Naive B cell (primary cell): ENCODE results near the gene KBTBD4. TPM values are rescaled to one million over a fixed set of nuclear protein-coding genes. Genes with fewer than 3 reads are reported as not detected.
"Not testable (repeated sequence)": the region's sequence is repeated elsewhere in the genome, so short reads cannot be mapped to it uniquely, and the experiment has no call there.

ENCODE experiments used
- ATAC-seq, 2 donors: fragments of 150-1000 bp; cut with Tn5 transposase; 2 replicates each; pipeline ENCODE4 v1.10.0; 2021; ENCODE audit warnings: low read depth in 2 of 2, mild to moderate bottlenecking in 2 of 2, moderate library complexity in 2 of 2
- DNase-seq: peaks from one replicate; pipeline ENCODE4 v3.0.0; 2022
- H3K27ac Mint-ChIP-seq, 6 donors: one replicate each; pipeline ENCODE4 v1.8.0; 2020 to 2022; ENCODE audit warnings: mild to moderate bottlenecking in 6 of 6, mixed read lengths in 6 of 6, moderate library complexity in 5 of 6, inconsistent platforms in 2 of 6
- H3K27me3 Mint-ChIP-seq, 3 donors: one replicate each; pipeline ENCODE4 v1.8.0; 2021 to 2022; ENCODE audit warnings: mixed read lengths in 3 of 3, mild to moderate bottlenecking in 1 of 3
- H3K36me3 Mint-ChIP-seq, 2 donors: one replicate each; pipeline ENCODE4 v1.8.0; 2020 to 2022; ENCODE audit warnings: mixed read lengths in 2 of 2, inconsistent platforms in 1 of 2, mild to moderate bottlenecking in 1 of 2
- H3K4me1 Mint-ChIP-seq, 3 donors: one replicate each; pipeline ENCODE4 v1.8.0; 2020 to 2022; ENCODE audit warnings: mixed read lengths in 3 of 3, inconsistent platforms in 1 of 3, mild to moderate bottlenecking in 1 of 3, moderate library complexity in 1 of 3
- H3K4me3 Mint-ChIP-seq, 8 donors: one replicate each; pipeline ENCODE4 v1.8.0; 2020 to 2022; ENCODE audit warnings: mild to moderate bottlenecking in 8 of 8, mixed read lengths in 8 of 8, moderate library complexity in 8 of 8, inconsistent platforms in 2 of 8
- H3K9me3 Mint-ChIP-seq, 7 donors: one replicate each; pipeline ENCODE4 v1.8.0; 2020 to 2022; ENCODE audit warnings: mixed read lengths in 7 of 7, mild to moderate bottlenecking in 5 of 7, inconsistent platforms in 2 of 7, moderate library complexity in 1 of 7
- polyA plus RNA-seq, 6 donors: library from polyadenylated mRNA; unstranded; fragments of 300-500 nt; fragmentation: Illumina TruSeq; gene quantifications; one replicate each; pipeline ENCODE4 v1.2.3, GENCODE V29; 2021; ENCODE audit warnings: low read depth in 6 of 6

KBTBD4 gene
- polyA plus RNA-seq, 6 donors from 2014 or later, result 32.5 to 71.8 (median 46.1) TPM

- H3K4me3 Mint-ChIP-seq, result peak overlapping the region; percentile 79 to 94 (median 82)
- no peak for ATAC-seq
- no peaks in the 10 kb centered on the region for H3K36me3 Mint-ChIP-seq
- no peaks in the 10 kb centered on the region for H3K27me3 Mint-ChIP-seq
- no peaks in the 10 kb centered on the region for H3K9me3 Mint-ChIP-seq
- H3K4me1 Mint-ChIP-seq, result peaks cover 9 to 18% (median 12%) of the 10 kb centered on the region in 3 donors
- H3K27ac Mint-ChIP-seq, result peak overlapping the region in 5 of 6 donors; percentile 47 to 91 (median 75)
- no peak for DNase-seq
These were observed 13.8 kb downstream of the KBTBD4 start for GRCh38 chr11:47564933-47565339.

GRCh38 chr11:47564366-47564765, 14.4 kb downstream of the KBTBD4 start:
- not testable (repeated sequence) for H3K9me3 Mint-ChIP-seq, DNase-seq, ATAC-seq, H3K27me3 Mint-ChIP-seq, H3K36me3 Mint-ChIP-seq
- peak overlapping the region in 3 of 6 donors; percentile 47 to 76 (median 50) for H3K27ac Mint-ChIP-seq
- H3K4me1 Mint-ChIP-seq, result peaks cover 9 to 18% (median 12%) of the 10 kb centered on the region in 3 donors
- H3K4me3 Mint-ChIP-seq, result peak overlapping the region; percentile 40 to 82 (median 62)

GRCh38 chr11:47562393-47562792, 16.4 kb downstream of the KBTBD4 start:
- DNase-seq, H3K9me3 Mint-ChIP-seq, H3K27me3 Mint-ChIP-seq, ATAC-seq, H3K36me3 Mint-ChIP-seq: not testable (repeated sequence)
- H3K4me1 Mint-ChIP-seq, result peaks cover 9 to 18% (median 12%) of the 10 kb centered on the region in 3 donors
- peak overlapping the region in 1 of 8 donors; percentile 27 for H3K4me3 Mint-ChIP-seq
- H3K27ac Mint-ChIP-seq, result peak overlapping the region in 1 of 6 donors; percentile 37

- Mint-ChIP-seq H3K9me3 (no peaks in the 10 kb centered on the region), H3K36me3 (no peaks in the 10 kb centered on the region), H3K27me3 (no peaks in the 10 kb centered on the region), H3K27ac (no peak overlapping the region), H3K4me1 (peaks cover 5 to 9% (median 6%) of the 10 kb centered on the region in 3 donors), H3K4me3 (peak overlapping the region in 1 of 8 donors; percentile 26)
- ATAC-seq (no peak), DNase-seq (no peak)
These were observed 18.3 kb downstream of the KBTBD4 start for GRCh38 chr11:47560426-47560825.

GRCh38 chr11:47558695-47559094, 20.1 kb downstream of the KBTBD4 start:
- ATAC-seq (no peak), DNase-seq (no peak)
- no peaks in the 10 kb centered on the region for H3K9me3 Mint-ChIP-seq
- H3K27me3 Mint-ChIP-seq, result no peaks in the 10 kb centered on the region
- no peaks in the 10 kb centered on the region for H3K36me3 Mint-ChIP-seq
- H3K4me1 Mint-ChIP-seq, result no peaks in the 10 kb centered on the region
- H3K4me3 Mint-ChIP-seq, result no peak overlapping the region
- no peak overlapping the region for H3K27ac Mint-ChIP-seq

GRCh38 chr11:47557004-47557403, 21.8 kb downstream of the KBTBD4 start:
- not testable (repeated sequence) for H3K9me3 Mint-ChIP-seq, H3K27me3 Mint-ChIP-seq, ATAC-seq, H3K36me3 Mint-ChIP-seq, H3K4me3 Mint-ChIP-seq, DNase-seq, H3K27ac Mint-ChIP-seq
- peaks cover 9 to 12% (median 9%) of the 10 kb centered on the region in 3 donors for H3K4me1 Mint-ChIP-seq

GRCh38 chr11:47553406-47553743, 25.4 kb downstream of the KBTBD4 start:
- Mint-ChIP-seq H3K27ac (peak overlapping the region; percentile 73 to 97 (median 89)), H3K4me1 (peaks cover 29 to 44% (median 39%) of the 10 kb centered on the region in 3 donors), H3K9me3 (no peaks in the 10 kb centered on the region), H3K27me3 (no peaks in the 10 kb centered on the region), H3K4me3 (peak overlapping the region; percentile 86 to 99 (median 94)), H3K36me3 (peaks cover 0 to 4% of the 10 kb centered on the region in 2 donors)
- peak; percentile 14 to 15 for ATAC-seq
- no peak for DNase-seq

GRCh38 chr11:47552566-47553405, 26.0 kb downstream of the KBTBD4 start, which contains the start of gene CELF1:
TSS of gene CELF1 (minus strand) at chr11:47553132. CDS start at chr11:47499523, 53,609 bp downstream.
- DNase-seq, result peak; percentile 92
- H3K4me3 Mint-ChIP-seq, result peak within 1 kb of the TSS; percentile 95 to 99 (median 98)
- ATAC-seq, result peak; percentile 93 to 94
- H3K4me1 Mint-ChIP-seq, result peaks cover 32 to 49% (median 45%) of the 10 kb centered on the region in 3 donors
- H3K27ac Mint-ChIP-seq, result peak within 1 kb of the TSS; percentile 95 to 98 (median 97)
- no peaks in the 10 kb centered on the region for H3K27me3 Mint-ChIP-seq
- no peaks in the 10 kb centered on the region for H3K9me3 Mint-ChIP-seq
- H3K36me3 Mint-ChIP-seq, result peaks cover 0 to 4% of the 10 kb centered on the region in 2 donors

GRCh38 chr11:47552056-47552565, 26.7 kb downstream of the KBTBD4 start:
- ATAC-seq (no peak), DNase-seq (no peak)
- Mint-ChIP-seq H3K27ac (peak overlapping the region; percentile 95 to 98 (median 97)), H3K36me3 (peaks cover 0 to 4% of the 10 kb centered on the region in 2 donors), H3K9me3 (no peaks in the 10 kb centered on the region), H3K27me3 (no peaks in the 10 kb centered on the region), H3K4me3 (peak overlapping the region; percentile 95 to 99 (median 98)), H3K4me1 (peaks cover 37 to 56% (median 51%) of the 10 kb centered on the region in 3 donors)

- no peak for ATAC-seq
These were observed 27.7 kb downstream of the KBTBD4 start for GRCh38 chr11:47551086-47551485.

GRCh38 chr11:47550288-47551047, 28.3 kb downstream of the KBTBD4 start:
- H3K27ac Mint-ChIP-seq, result peak overlapping the region; percentile 63 to 97 (median 87)

More at GRCh38 chr11:47551086-47551485, 27.7 kb downstream of the KBTBD4 start:
- no peak for DNase-seq
- Mint-ChIP-seq H3K4me3 (peak overlapping the region; percentile 84 to 99 (median 98)), H3K27ac (peak overlapping the region; percentile 77 to 98 (median 94)), H3K4me1 (peaks cover 39 to 65% (median 61%) of the 10 kb centered on the region in 3 donors), H3K27me3 (no peaks in the 10 kb centered on the region), H3K36me3 (peaks cover 0 to 4% of the 10 kb centered on the region in 2 donors), H3K9me3 (no peaks in the 10 kb centered on the region)

GRCh38 chr11:47546274-47546673, 32.5 kb downstream of the KBTBD4 start:
- H3K27me3 Mint-ChIP-seq, H3K4me3 Mint-ChIP-seq, H3K9me3 Mint-ChIP-seq, DNase-seq, H3K27ac Mint-ChIP-seq, ATAC-seq, H3K36me3 Mint-ChIP-seq: not testable (repeated sequence)
- peaks cover 33 to 83% (median 71%) of the 10 kb centered on the region in 3 donors for H3K4me1 Mint-ChIP-seq

More at GRCh38 chr11:47550288-47551047, 28.3 kb downstream of the KBTBD4 start:
- Mint-ChIP-seq H3K36me3 (peaks cover 0 to 4% of the 10 kb centered on the region in 2 donors), H3K9me3 (no peaks in the 10 kb centered on the region), H3K4me1 (peaks cover 39 to 65% (median 63%) of the 10 kb centered on the region in 3 donors), H3K27me3 (no peaks in the 10 kb centered on the region), H3K4me3 (peak overlapping the region in 7 of 8 donors; percentile 35 to 99 (median 95))
- ATAC-seq (no peak), DNase-seq (no peak)

GRCh38 chr11:47545298-47545697, 33.5 kb downstream of the KBTBD4 start:
- DNase-seq, result no peak
- peaks cover 33 to 83% (median 71%) of the 10 kb centered on the region in 3 donors for H3K4me1 Mint-ChIP-seq
- H3K27me3 Mint-ChIP-seq, result no peaks in the 10 kb centered on the region
- ATAC-seq, result no peak
- H3K9me3 Mint-ChIP-seq, result no peaks in the 10 kb centered on the region
- H3K27ac Mint-ChIP-seq, result peak overlapping the region in 2 of 6 donors; percentile 20 to 69
- peaks cover 0 to 4% of the 10 kb centered on the region in 2 donors for H3K36me3 Mint-ChIP-seq
- H3K4me3 Mint-ChIP-seq, result no peak overlapping the region
